Inferior parietal cortex (tissue), 1 donor: ENCODE data around the gene NOL8.

Experiments used
- DNase-seq: peaks from one replicate; pipeline ENCODE4 v3.0.0-alpha.2; 2016; ENCODE audit errors: extremely low spot score

NOL8 gene

DNA sequence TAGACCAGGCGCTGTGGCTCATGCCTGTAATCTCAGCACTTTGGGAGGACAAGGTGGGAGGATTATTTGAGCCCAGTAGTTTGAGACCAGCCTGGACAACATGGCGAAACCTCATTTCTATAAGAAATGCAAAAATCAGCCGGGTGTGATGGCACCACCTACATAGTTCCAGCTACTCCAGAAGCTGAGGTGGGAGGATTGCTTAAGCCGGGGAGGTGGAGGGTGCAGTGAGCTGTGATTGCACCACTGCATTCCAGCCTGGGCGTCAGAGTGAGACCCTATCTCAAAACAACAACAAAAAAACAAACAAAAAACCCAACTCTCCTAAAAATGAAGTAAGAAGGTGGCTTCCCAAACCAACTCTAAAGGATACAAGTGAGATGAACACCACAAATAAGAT is 54.6 kb downstream of the NOL8 start:
- no peak for DNase-seq

DNA sequence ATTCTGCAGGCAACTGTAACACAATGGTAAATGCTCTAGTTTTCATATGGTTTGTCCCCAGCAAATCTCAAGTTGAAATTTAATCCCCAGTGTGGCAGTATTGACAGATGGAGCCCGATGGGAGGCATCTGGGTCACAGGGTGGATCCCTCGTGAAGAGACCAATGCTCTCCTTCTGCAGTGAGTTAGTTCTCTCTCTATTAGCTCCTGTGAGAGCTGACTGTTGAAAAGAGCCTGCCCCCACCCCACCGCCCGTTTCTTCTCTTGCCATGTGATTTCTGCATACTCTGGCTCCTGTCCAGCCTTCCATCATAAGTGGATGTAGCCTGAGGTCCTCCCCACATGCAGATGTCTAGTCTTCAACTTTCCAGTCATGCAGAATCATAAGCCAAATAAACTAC is 58.7 kb downstream of the NOL8 start:
- no peak for DNase-seq

DNA sequence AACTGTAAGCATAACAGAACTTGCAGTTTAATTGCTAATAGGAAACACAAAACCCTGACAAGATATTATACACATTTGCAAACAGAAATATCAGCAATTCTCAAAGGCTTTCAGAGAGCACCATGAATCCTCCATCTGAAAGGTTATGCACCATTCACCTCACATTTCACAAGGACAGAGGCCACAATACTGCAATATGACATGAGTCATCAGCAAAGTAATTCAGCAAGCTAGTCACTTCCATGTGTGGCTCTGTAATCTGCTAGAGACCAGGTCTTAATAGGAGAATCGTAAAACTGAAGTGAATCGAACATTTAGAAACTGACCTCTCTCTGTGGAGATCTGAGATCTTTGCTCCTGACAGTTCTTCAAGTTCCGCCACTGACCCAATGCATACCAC is 60.0 kb downstream of the NOL8 start:
- no peak for DNase-seq

DNA sequence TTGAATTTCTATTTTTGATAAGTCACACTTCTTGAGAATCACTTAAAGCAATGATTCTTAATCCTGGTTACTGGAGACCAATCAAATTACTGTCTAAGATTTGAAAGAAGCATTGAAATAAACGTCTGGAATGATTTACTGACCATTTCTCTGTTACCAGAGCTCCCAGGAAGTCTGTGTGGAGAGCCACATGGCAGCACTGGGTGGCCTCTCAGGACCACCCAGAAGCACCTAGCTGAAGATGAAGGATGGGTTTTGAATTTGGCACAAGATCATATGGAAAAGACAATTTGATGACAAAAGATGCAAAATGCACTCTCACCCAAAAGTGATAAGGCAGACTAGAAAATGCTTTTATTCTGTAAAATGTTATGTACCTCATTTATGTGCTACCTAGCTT is 62.0 kb downstream of the NOL8 start:
- no peak for DNase-seq

DNA sequence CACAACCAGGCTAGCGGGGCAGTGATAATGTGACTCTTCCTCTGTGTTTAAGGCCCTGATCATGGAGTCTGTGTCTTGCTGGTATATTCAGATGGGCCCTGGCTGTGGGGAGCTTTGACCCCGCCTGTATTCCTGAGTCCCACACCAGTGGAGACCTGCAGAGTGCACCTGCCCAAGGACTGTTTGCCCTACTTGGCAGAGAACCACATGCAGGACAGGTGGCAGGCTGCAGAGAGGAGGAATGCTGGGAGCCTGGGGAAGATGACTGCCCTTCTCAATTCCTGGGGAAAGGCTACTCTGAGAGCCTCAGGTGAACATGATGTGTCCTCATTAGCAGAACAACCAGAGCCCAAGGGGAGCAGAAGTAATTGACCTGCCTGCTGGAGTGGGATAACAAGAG is 67.8 kb downstream of the NOL8 start:
- no peak for DNase-seq

DNA sequence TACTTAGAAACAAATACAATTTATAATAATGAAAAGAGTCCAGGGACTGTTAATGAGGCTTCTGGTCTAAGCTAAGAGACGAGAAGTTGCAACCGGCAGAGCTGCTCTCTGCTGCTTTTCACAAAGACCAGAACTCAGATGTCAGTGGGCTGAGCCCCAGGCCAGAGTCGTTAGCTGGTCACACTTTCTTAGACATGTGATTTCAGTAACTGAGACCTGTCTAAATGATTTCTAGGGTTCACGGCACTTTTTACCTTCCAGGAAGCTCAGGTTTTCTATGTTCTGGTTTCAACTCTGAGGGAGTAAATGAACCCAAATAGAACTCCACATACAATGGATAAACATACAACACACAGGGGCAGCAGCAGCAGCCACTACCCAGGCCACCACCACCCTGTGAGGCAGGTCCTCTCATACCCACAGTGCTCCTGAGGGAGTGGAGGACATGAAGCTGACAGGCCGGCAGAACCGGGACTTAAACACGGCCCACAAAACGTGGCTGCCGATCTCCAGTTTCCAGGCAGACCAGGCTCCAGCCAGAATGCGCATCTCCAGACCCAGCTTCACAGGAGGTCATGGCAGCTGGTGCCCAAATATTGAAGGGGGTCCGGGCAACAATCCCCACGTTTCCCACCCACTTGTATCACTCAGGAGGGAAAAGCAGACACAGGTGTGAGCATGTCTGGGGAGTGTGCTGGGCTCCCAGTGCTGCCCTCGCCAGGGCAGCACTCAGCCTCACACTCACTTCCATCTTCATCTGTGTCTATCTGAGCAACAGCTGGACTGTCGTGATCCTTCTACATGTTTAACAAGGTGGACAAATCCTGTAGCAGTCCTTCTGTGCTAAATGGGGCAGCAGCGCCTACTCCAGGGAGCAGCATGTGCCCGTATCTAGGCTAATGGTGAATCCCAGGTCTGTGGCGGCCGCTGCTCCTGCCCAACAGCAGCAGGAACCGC is 70.5 kb downstream of the NOL8 start:
- no peak for DNase-seq

DNA sequence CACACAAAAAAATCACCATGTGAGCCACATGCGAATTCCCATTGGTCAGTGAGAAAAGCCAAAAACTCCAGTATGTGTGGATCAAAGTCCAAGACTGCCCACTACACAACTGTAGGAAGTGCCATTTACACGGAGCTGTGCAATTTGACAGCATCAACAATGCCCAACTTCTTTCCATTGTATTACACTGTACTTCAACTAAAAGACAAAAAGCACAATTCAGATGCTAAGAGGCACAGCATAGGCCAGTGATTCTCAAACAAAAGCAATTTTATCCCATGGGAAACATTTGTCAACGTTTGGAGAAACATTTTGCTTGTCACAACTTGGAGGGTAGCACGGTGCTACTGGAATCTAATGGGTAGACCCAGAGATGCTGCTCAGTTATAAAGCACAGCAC is 71.5 kb downstream of the NOL8 start:
- DNase-seq, result peak; percentile 11

DNA sequence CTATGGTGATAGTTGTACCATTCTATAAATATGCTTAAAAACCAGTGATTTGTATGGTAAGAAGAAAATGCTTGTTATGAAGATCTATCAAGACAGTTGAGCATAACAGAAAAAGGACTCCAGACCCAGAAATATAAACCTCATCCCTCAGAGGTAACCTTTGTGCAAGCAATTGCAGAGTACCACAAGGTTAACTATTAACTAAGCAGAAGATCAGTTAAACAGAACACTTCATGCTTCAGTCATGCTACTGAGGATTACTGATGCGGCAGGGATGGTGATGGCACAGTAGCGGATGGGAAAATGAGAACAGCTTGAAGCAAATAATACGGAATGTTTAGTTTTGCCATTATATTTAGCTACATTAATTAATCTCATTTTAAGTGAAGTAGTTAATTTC is 77.2 kb downstream of the NOL8 start:
- DNase-seq, result no peak
